SK-N-SH (cell line): Measurements from ENCODE around the gene GORASP1.

ENCODE experiments used
- ELF1 ChIP-seq: IDR thresholded peaks from 2 replicates; pipeline ENCODE4 v1.4.0; 2012
- EZH2phosphoT487 ChIP-seq: fragments of 200-600 bp; sonication (generic); IDR thresholded peaks from 2 replicates; pipeline ENCODE4 v1.6.1; 2017; ENCODE audit warnings: low read depth, mixed run types, mild to moderate bottlenecking, antibody characterized with exemption, moderate library complexity, borderline replicate concordance
- JUND ChIP-seq: IDR thresholded peaks from 2 replicates; pipeline ENCODE4 v1.4.0; 2012
- MAX ChIP-seq: IDR thresholded peaks from 2 replicates; pipeline ENCODE4 v1.4.0; 2012; ENCODE audit warnings: low read depth
- POLR2AphosphoS5 ChIP-seq: IDR thresholded peaks from 2 replicates; pipeline ENCODE4 v1.6.1; 2012; ENCODE audit warnings: low read depth, low read length
- RAD21 ChIP-seq: IDR thresholded peaks from 2 replicates; pipeline ENCODE4 v1.6.1; 2012; ENCODE audit warnings: mild to moderate bottlenecking, low read length
- REST ChIP-seq: IDR thresholded peaks from 2 replicates; pipeline ENCODE4 v1.6.1; 2012; ENCODE audit warnings: mild to moderate bottlenecking, low read depth, low read length, moderate library complexity
- SIN3A ChIP-seq: IDR thresholded peaks from 2 replicates; pipeline ENCODE4 v1.6.1; 2012; ENCODE audit warnings: low read depth, mild to moderate bottlenecking, low read length, moderate library complexity, borderline replicate concordance
- USF1 ChIP-seq: IDR thresholded peaks from 2 replicates; pipeline ENCODE4 v1.4.0; 2012; ENCODE audit warnings: low read depth, borderline replicate concordance
- ZBTB33 ChIP-seq: IDR thresholded peaks from 2 replicates; pipeline ENCODE4 v1.4.0; 2012; ENCODE audit warnings: low read depth, borderline replicate concordance
- TF ChIP-seq, protein P1 (sequence below): fragments of 200-600 bp; sonication (generic); IDR thresholded peaks from 2 replicates; pipeline ENCODE4 v1.6.1; 2017; ENCODE audit warnings: antibody characterized with exemption, mild to moderate bottlenecking, moderate library complexity
- TF ChIP-seq, protein P2 (sequence below): fragments of 150-350 bp; IDR thresholded peaks from 2 replicates; pipeline ENCODE4 v1.6.1; 2017; ENCODE audit warnings: antibody characterized with exemption, low read length, low read depth, borderline replicate concordance
- TF ChIP-seq, protein P3 (sequence below): fragments of 150-350 bp; IDR thresholded peaks from 2 replicates; pipeline ENCODE4 v1.6.1; 2016; ENCODE audit warnings: mild to moderate bottlenecking, low read depth, low read length

DNA sequence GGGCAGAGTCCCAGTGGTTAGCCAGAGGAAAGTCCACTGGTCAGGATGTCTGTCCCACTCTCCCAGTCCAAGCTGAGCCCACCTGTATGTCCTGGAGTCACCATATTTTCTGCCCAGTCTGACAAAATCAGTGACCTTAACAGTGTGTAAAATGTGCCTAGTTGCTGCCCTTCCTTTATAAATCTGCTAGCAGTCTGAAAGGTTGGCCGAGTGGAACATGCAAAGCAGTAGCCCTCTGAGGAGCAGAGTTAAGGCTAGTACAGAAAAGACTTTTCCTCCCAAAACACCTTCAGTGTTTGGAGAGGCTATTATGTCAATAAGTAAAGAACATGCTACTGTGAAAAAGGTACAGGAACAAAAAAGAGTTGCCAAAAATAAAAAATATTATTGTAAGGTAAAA is 15.4 kb upstream of the GORASP1 start:
- TF ChIP-seq, protein P1, sequence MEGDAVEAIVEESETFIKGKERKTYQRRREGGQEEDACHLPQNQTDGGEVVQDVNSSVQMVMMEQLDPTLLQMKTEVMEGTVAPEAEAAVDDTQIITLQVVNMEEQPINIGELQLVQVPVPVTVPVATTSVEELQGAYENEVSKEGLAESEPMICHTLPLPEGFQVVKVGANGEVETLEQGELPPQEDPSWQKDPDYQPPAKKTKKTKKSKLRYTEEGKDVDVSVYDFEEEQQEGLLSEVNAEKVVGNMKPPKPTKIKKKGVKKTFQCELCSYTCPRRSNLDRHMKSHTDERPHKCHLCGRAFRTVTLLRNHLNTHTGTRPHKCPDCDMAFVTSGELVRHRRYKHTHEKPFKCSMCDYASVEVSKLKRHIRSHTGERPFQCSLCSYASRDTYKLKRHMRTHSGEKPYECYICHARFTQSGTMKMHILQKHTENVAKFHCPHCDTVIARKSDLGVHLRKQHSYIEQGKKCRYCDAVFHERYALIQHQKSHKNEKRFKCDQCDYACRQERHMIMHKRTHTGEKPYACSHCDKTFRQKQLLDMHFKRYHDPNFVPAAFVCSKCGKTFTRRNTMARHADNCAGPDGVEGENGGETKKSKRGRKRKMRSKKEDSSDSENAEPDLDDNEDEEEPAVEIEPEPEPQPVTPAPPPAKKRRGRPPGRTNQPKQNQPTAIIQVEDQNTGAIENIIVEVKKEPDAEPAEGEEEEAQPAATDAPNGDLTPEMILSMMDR: no peak
- TF ChIP-seq ELF1: no peak
- TF ChIP-seq ZBTB33: no peak
- TF ChIP-seq MAX: no peak
- TF ChIP-seq, protein P2, sequence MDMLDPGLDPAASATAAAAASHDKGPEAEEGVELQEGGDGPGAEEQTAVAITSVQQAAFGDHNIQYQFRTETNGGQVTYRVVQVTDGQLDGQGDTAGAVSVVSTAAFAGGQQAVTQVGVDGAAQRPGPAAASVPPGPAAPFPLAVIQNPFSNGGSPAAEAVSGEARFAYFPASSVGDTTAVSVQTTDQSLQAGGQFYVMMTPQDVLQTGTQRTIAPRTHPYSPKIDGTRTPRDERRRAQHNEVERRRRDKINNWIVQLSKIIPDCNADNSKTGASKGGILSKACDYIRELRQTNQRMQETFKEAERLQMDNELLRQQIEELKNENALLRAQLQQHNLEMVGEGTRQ: no peak
- no peak for TF ChIP-seq POLR2AphosphoS5
- no peak for TF ChIP-seq SIN3A
- TF ChIP-seq USF1: no peak
- TF ChIP-seq REST: no peak
- no peak for TF ChIP-seq JUND
- TF ChIP-seq, protein P3, sequence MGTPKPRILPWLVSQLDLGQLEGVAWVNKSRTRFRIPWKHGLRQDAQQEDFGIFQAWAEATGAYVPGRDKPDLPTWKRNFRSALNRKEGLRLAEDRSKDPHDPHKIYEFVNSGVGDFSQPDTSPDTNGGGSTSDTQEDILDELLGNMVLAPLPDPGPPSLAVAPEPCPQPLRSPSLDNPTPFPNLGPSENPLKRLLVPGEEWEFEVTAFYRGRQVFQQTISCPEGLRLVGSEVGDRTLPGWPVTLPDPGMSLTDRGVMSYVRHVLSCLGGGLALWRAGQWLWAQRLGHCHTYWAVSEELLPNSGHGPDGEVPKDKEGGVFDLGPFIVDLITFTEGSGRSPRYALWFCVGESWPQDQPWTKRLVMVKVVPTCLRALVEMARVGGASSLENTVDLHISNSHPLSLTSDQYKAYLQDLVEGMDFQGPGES: no peak
- no peak for TF ChIP-seq EZH2phosphoT487
- no peak for TF ChIP-seq RAD21
